Measurements from ENCODE around the gene CACNG6.
A peak's percentile ranks its signal among the peaks of the same experiment; 100 is the strongest.

The CACNG6 gene

DNA sequence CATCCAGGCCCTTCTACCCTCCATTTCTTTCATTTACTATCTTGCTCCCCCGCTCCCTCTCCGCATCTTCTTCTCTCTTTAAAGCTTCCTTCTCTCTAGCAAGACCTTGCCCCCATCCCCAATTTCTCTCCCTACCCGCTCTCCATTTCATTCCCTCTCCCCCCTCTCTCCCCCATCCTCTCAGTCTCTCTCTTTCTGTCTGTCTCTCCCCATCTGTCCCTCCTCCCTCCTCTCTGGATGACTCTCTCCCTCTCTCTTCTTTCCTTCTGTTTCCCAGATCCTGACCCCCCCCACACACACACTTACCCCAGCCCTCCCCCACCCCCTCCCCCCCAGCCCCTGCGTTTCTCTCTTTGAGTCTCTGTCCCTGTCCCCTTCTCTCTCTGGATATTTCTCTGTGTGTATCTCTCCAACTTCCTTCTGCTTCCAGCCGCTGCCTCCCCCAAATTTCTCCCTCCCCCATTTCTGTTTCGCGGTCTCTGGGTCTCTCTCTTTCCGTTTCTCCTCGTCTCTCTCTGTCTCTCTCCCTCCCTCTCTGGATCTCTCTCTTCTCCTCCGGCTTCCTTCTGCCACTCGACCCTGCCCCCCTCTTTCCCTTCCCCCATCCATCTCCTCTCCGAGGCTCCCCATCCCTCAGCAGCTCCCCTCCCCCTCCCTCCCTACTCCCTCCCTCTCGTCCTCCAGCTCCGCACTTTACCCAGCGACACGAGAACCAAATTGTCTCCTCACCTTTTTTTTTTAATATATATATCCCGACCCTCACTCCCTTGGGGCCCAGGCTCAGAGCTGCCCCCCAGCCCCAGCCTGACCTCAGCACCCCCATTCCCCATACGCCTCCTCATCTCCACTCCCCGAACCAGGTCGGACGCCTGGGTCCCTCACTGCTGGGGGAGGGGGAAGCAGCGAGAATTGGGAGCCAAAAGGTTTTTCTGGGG is 32.3 kb upstream of the CACNG6 start:
- no peak overlapping the region for H3K27ac Mint-ChIP-seq
- no peaks in the 10 kb centered on the region for H3K36me3 Mint-ChIP-seq (ENCODE audit: low read depth)
- H3K4me1 Mint-ChIP-seq (ENCODE audit: low read depth) = no peaks in the 10 kb centered on the region
- H3K27me3 Mint-ChIP-seq (ENCODE audit: low read depth) = peaks cover 64% of the 10 kb centered on the region
- H3K4me3 Mint-ChIP-seq = no peak overlapping the region
- H3K9me3 Mint-ChIP-seq = no peaks in the 10 kb centered on the region
- DNase-seq (ENCODE audit: low spot score) = no peak

DNA sequence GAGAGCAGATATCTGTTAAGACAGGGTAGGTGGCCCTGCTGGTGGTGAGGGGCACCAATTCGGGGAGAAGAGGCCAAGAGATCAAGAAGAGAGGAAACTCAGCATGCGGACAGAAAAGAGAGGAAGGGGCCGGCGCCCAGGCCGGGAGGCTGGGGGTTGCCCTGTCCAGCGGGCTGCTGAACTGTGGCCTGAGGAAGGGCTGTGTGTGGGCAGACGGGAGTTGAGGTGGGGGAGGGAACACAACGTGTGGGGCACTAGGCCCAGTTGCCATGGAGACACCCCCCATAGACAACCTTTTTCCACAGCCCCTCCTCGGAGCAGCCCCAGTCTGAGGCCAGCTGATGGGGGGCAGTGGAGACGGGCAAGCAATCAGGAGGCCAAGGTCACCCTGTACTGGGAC is 31.2 kb upstream of the CACNG6 start:
- no peak for DNase-seq (ENCODE audit: low spot score)
- Mint-ChIP-seq H3K36me3 (ENCODE audit: low read depth) (no peaks in the 10 kb centered on the region), H3K4me3 (no peak overlapping the region)

DNA sequence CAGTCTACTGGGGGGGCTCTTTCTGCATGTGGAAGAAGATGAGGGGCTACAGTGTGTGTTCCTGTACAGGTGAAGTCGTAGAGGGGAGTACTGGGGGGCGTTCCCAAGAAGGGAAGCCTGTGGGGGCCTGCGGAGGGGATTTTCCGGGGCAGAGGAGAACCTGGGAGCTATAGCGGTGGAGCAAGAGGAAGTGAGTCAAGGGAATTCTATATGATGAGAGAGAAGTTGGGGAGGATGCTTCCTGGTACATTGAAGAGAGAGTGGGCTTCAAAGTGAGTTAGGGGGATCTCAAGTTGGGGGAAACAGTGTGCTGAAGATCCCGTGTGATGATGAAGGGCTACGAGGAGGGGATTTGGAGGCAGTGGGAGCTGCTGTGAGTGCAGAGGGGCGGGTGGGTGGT is 30.6 kb upstream of the CACNG6 start:
- H3K9me3 Mint-ChIP-seq = no peaks in the 10 kb centered on the region
- no peaks in the 10 kb centered on the region for H3K36me3 Mint-ChIP-seq (ENCODE audit: low read depth)
- H3K27ac Mint-ChIP-seq = no peak overlapping the region
- DNase-seq (ENCODE audit: low spot score) = no peak
- no peaks in the 10 kb centered on the region for H3K4me1 Mint-ChIP-seq (ENCODE audit: low read depth)
- no peak overlapping the region for H3K4me3 Mint-ChIP-seq
- peaks cover 68% of the 10 kb centered on the region for H3K27me3 Mint-ChIP-seq (ENCODE audit: low read depth)

More for the DNA sequence above, 31.2 kb upstream of the CACNG6 start:
- H3K4me1 Mint-ChIP-seq (ENCODE audit: low read depth) = no peaks in the 10 kb centered on the region
- no peaks in the 10 kb centered on the region for H3K9me3 Mint-ChIP-seq
- H3K27me3 Mint-ChIP-seq (ENCODE audit: low read depth) = peaks cover 73% of the 10 kb centered on the region
- no peak overlapping the region for H3K27ac Mint-ChIP-seq

DNA sequence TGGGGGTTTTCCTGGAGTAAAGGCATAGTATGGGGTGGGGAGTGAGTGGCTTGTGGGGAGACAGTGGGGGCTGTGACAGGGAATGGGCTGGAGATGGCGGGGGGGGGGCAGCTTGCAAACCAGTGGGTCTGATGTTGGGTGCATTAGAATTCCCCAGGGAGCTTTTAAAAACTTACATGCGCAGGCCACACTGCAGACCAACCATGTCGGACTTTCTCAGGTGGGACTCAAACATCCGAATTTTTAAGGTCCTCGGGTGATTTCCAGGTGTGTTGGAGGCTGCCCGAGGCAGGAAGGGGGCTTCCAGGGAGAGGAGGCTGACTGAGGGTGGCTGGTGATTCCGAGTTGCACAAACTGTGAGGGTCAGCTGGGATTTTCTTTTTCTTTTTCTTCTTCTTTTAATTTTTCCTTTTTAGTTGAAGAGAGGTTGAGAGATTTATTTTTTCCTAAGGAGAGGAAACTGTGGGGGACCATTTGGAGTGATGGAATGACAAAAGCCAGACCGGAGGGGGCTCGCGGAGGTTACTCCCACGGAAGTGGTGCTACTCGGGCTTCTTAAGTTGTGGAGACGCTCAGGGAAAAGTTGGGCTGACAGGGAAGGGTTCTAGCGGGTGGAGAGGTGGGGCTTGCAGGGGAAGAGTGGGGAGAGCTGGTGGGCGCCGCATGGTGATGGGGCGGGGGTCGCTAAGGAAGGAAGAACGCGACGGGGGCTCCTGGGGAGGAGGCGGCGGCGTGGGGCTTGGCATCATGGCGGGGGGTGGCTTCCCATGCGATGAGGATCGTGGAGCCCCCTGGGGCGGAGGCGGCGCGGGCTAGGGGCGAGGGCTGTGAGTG is 29.7 kb upstream of the CACNG6 start:
- Mint-ChIP-seq H3K4me3 (no peak overlapping the region), H3K27me3 (ENCODE audit: low read depth) (peaks cover 65% of the 10 kb centered on the region), H3K27ac (no peak overlapping the region), H3K36me3 (ENCODE audit: low read depth) (no peaks in the 10 kb centered on the region), H3K9me3 (no peaks in the 10 kb centered on the region), H3K4me1 (ENCODE audit: low read depth) (no peaks in the 10 kb centered on the region)
- DNase-seq (ENCODE audit: low spot score) = no peak

DNA sequence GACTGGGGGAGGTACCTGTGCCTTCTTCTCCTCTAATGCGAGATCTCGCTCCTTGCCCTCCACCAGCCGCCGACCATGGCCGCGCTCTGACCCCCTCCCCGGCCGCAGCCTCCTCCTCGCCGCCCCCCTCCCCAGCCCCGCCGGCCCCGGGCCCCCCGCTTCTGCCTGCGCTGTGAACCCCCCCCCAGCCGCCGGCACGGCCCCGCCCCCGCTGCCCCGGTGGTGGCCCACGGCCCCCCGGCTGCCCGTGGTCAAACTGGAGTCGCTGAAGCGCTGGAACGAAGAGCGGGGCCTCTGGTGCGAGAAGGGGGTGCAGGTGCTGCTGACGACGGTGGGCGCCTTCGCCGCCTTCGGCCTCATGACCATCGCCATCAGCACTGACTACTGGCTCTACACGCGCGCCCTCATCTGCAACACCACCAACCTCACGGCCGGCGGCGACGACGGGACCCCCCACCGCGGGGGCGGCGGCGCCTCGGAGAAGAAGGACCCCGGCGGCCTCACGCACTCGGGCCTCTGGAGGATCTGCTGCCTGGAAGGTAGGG is 28.5 kb upstream of the CACNG6 start, which contains the start of gene CACNG8:
Gene CACNG8 (plus strand): TSS at position 51 of the 545 bp plus-strand sequence.
- H3K27ac Mint-ChIP-seq = no peak within 1 kb of the TSS
- H3K4me3 Mint-ChIP-seq = no peak within 1 kb of the TSS
- no peak for DNase-seq (ENCODE audit: low spot score)
- peaks cover 55% of the 10 kb centered on the region for H3K27me3 Mint-ChIP-seq (ENCODE audit: low read depth)
- no peaks in the 10 kb centered on the region for H3K36me3 Mint-ChIP-seq (ENCODE audit: low read depth)
- H3K4me1 Mint-ChIP-seq (ENCODE audit: low read depth) = no peaks in the 10 kb centered on the region
- H3K9me3 Mint-ChIP-seq = no peaks in the 10 kb centered on the region

DNA sequence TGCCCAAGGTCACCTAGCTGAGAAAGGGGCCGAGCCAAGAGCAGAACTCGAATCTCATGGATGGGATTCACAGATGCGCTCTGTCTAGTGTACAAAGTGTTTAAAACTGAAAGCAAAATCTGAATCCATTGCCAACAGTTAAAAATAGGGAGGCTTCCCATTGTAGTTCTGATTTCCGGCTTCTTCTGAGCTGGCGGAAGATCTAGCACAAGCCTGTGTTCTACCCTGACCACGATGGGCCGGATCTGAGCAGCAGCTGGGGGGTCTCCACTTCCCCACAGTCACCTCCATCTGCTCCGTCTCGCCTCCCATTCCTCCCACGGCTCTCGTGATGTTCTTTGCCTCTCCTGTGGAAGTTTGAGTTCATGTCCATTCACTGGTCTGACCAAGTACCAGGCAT is 26.3 kb upstream of the CACNG6 start:
- Mint-ChIP-seq H3K27ac (no peak overlapping the region), H3K9me3 (no peaks in the 10 kb centered on the region), H3K4me3 (peak overlapping the region; percentile 9), H3K4me1 (ENCODE audit: low read depth) (no peaks in the 10 kb centered on the region), H3K27me3 (ENCODE audit: low read depth) (peaks cover 39% of the 10 kb centered on the region), H3K36me3 (ENCODE audit: low read depth) (no peaks in the 10 kb centered on the region)
- DNase-seq (ENCODE audit: low spot score) = no peak

DNA sequence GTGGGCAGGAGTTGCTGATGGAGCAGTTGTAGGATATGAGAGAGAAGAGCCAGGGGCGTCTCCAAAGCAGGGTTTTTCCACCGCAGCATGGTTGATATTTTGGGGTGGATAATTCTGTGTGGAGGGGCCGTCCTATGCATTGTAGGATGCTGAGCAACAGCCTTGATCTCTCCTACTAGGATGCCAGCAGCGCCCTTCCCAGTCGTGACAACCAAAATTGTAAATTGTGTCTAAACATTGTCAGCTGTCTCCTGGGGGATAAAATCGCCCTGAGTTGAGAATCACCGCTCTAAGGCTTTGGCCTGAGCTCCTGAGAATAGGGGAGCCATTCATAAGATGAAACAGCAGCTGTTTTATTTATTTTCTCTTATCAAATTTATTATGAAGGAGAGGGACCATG is 24.5 kb upstream of the CACNG6 start:
- Mint-ChIP-seq H3K36me3 (ENCODE audit: low read depth) (no peaks in the 10 kb centered on the region), H3K27me3 (ENCODE audit: low read depth) (peaks cover 26% of the 10 kb centered on the region), H3K4me1 (ENCODE audit: low read depth) (no peaks in the 10 kb centered on the region), H3K27ac (no peak overlapping the region), H3K4me3 (no peak overlapping the region), H3K9me3 (no peaks in the 10 kb centered on the region)
- no peak for DNase-seq (ENCODE audit: low spot score)

DNA sequence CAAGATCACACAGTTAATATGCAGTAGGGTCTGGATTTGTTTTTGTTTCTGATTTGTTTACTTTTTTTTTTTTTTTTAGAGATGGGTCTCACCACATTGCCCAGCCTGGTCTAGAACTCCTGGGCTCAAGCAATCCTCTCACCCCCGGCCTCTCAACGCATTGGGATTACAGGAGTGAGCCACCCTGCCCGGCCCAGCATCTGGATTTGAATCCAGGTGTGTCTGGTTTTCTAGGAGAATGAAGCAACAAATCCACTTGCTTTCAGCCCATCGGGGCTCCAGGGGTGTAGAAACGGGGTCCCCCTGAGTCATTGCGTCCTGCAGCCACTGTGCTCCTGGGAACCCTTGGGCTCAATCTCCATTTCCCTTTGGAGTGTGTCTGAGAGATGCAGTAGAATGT is 22.1 kb upstream of the CACNG6 start:
- Mint-ChIP-seq H3K36me3 (ENCODE audit: low read depth) (no peaks in the 10 kb centered on the region), H3K4me1 (ENCODE audit: low read depth) (no peaks in the 10 kb centered on the region), H3K9me3 (no peaks in the 10 kb centered on the region), H3K4me3 (no peak overlapping the region), H3K27me3 (ENCODE audit: low read depth) (peaks cover 13% of the 10 kb centered on the region), H3K27ac (no peak overlapping the region)
- no peak for DNase-seq (ENCODE audit: low spot score)

DNA sequence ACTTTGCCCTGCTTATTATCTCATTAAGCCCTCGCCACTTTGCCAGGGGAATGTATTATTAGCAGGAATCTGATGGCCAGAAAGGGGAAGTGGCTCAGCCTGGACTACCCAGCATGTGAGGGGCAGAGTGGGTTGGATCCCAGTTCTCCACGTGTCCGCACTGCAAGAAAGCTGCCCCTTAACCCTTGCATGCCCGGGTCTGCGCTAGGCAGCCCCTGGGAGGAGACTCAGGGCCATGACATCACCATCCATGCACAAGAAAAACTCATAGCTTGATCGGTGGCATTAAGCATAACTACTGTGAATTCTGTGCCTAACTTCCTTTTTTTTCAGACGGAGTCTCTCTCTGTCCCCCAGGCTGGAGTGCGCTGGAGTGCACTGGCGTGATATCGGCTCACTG is 19.8 kb upstream of the CACNG6 start:
- no peak overlapping the region for H3K4me3 Mint-ChIP-seq
- no peak overlapping the region for H3K27ac Mint-ChIP-seq
- no peaks in the 10 kb centered on the region for H3K9me3 Mint-ChIP-seq
- H3K36me3 Mint-ChIP-seq (ENCODE audit: low read depth) = no peaks in the 10 kb centered on the region
- DNase-seq (ENCODE audit: low spot score) = no peak
- no peaks in the 10 kb centered on the region for H3K4me1 Mint-ChIP-seq (ENCODE audit: low read depth)
- H3K27me3 Mint-ChIP-seq (ENCODE audit: low read depth) = peaks cover 4% of the 10 kb centered on the region

DNA sequence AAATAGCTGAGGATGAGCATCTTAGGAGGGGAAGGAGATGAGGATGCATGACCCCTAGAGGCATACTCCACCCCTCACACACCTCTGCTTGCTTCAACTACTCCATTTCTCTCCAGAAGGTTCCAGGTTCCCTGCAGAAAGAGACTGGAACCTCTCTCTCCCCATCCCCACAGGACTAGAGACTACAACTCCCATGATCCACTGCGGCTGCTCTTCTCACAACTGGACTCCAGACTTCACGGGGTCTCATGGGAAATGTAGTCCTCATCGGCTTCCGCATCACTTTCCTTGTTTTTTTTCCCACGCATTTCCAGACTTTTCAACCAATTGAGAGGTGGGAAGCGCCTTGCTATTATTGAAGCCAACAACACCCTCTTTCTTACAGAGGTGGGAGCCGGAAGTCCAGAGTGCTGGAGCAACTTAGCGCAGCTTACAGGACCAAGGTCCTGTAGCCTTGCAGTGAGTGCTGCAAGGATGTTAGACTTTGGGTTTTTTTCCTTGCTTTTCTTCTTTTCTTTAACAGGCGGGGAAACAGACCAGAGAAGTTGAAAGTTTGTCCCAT is 13.9 kb upstream of the CACNG6 start:
- Mint-ChIP-seq H3K4me1 (ENCODE audit: low read depth) (peaks cover 17% of the 10 kb centered on the region), H3K27me3 (ENCODE audit: low read depth) (peaks cover 48% of the 10 kb centered on the region), H3K4me3 (peak overlapping the region; percentile 49), H3K36me3 (ENCODE audit: low read depth) (peaks cover 5% of the 10 kb centered on the region), H3K9me3 (peaks cover 13% of the 10 kb centered on the region), H3K27ac (no peak overlapping the region)
- peak; percentile 34 for DNase-seq (ENCODE audit: low spot score)

DNA sequence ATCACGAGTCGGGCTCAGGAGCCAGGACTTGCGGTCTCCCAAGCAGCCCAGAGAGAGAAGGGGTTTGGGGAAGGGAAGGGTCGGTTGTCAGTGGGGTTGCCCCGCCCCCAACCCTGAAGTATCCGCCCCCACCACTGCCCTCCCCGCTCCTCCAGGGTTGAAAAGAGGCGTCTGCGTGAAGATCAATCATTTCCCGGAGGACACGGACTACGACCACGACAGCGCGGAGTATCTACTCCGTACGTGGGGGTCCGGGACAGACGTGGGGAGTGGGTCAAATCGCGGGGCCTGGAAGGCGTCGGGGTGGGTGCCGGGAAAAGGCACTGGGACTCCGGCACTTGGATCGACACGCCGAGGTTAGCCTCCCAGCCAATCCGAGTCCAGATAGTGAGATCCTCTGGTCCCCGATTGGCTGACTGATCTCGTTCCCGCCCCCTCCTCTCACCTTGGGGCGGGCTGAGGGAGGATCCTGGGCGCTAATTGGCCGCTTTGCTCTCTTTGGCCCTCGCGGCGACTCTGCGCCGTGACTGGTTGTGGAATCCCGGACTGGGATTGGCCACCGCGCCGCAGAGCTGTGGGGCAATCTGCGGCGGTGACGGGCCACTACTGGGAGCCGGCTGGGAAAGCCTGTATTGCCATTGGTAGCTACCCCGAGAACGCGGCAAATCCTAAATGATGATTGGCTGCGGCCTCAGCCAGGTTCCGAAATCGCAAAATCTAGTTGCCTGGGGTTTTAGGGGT is 13.3 kb upstream of the CACNG6 start:
- Mint-ChIP-seq H3K36me3 (ENCODE audit: low read depth) (peaks cover 5% of the 10 kb centered on the region), H3K27me3 (ENCODE audit: low read depth) (peaks cover 48% of the 10 kb centered on the region), H3K4me3 (peak overlapping the region; percentile 49), H3K4me1 (ENCODE audit: low read depth) (peaks cover 17% of the 10 kb centered on the region), H3K27ac (no peak overlapping the region), H3K9me3 (peaks cover 13% of the 10 kb centered on the region)
- DNase-seq (ENCODE audit: low spot score) = no peak

DNA sequence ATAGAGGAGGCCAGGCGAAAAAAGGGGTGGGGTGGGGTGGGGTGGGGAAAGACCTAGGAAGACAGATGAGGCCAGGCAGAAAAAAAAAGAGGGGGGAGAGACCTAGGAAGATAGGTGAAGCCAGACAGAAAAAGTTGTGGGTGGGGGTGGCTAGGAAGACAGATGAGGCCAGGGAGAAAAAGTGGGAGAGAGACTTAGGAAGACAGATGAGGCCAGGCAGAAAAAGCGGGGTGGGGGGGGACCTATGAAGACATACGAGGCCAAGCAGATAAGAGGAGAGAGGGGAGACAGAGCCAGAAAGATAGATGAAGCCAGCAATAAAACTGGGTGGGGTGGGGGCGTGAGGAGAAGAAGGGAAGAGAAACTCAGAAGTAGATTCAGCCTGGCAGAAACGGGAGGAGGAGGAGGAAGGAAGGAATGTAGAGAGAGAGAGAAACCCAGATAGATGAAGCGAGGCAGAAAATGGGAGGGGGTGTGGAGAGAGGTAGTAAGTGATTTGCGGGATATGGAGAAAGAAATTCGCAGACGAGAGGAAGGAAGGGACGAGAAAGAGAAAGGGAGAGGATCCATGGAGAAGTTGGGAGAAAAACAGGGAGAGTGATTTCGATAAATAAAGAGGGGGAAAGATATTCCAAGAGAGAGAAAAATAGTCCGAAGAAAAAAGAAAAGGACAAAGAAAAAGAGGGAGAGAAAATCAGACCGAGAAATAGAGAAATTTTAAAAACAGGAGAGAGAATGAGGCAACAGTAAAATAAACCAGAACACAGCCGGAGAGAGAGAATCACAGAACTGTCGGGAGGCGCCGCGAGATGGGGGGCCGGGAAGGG is 12.2 kb upstream of the CACNG6 start:
- H3K27me3 Mint-ChIP-seq (ENCODE audit: low read depth) = peaks cover 48% of the 10 kb centered on the region
- H3K36me3 Mint-ChIP-seq (ENCODE audit: low read depth) = peaks cover 5% of the 10 kb centered on the region
- peak overlapping the region; percentile 55 for H3K27ac Mint-ChIP-seq
- H3K4me3 Mint-ChIP-seq = peak overlapping the region; percentile 47
- peaks cover 17% of the 10 kb centered on the region for H3K4me1 Mint-ChIP-seq (ENCODE audit: low read depth)
- H3K9me3 Mint-ChIP-seq = peaks cover 13% of the 10 kb centered on the region
- no peak for DNase-seq (ENCODE audit: low spot score)
